WERI-Rb-1 (cell line): Measurements from ENCODE around the gene TOMT.

Source experiments
- DNase-seq: peaks from one replicate; pipeline ENCODE4 v3.0.0-alpha.2; 2020
- H3K27ac ChIP-seq: fragments of 250-450 bp; sonication (Bioruptor Pico); 2 replicates; pipeline ENCODE4 v1.5.1; 2020; ENCODE audit warnings: mild to moderate bottlenecking, moderate library complexity
- H3K27me3 ChIP-seq: fragments of 250-450 bp; sonication (Bioruptor Pico); 2 replicates; pipeline ENCODE4 v1.5.1; 2021; ENCODE audit warnings: mild to moderate bottlenecking, low read depth, moderate library complexity; ENCODE audit not compliant: insufficient read depth, severe bottlenecking
- H3K36me3 ChIP-seq: fragments of 250-450 bp; sonication (Bioruptor Pico); 2 replicates; pipeline ENCODE4 v1.5.1; 2020; ENCODE audit warnings: mild to moderate bottlenecking, moderate library complexity
- H3K4me3 ChIP-seq: 2 replicates; pipeline ENCODE4 v1.5.1; 2011; ENCODE audit warnings: low read depth, mild to moderate bottlenecking, control low read depth, low read length
- H3K9me3 ChIP-seq: fragments of 250-450 bp; sonication (Bioruptor Pico); 2 replicates; pipeline ENCODE4 v1.5.1; 2021; ENCODE audit warnings: mild to moderate bottlenecking, moderate library complexity; ENCODE audit not compliant: severe bottlenecking
- TF ChIP-seq, protein P1 (sequence below): IDR thresholded peaks from 2 replicates; pipeline ENCODE4 v1.5.1; 2011; ENCODE audit warnings: low read depth, mild to moderate bottlenecking, control low read depth, inconsistent platforms, low read length

Gene TOMT

DNA sequence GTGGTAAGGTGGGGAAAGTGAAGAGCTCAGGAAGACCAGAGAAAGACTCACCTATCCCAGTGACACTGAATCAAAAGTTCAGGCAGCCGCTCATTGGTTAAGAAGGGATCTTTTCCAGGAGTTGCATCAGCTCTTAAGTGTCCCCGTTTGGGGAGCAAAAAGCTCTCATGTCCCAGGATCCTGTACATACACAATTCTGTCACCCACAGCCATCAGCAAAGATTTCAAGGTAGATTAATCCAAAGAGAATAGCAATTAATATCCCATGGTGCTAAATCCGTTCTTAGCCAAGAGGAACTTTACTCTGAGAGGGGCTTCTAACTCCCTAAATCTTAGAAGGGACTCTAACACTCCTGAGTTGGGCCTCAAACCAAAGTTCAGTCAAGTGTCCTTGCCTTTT lies 49.1 kb downstream of the TOMT start:
- Histone ChIP-seq H3K4me3 (no peak overlapping the region), H3K36me3 (no peaks in the 10 kb centered on the region), H3K27ac (no peak overlapping the region), H3K9me3 (peaks cover 2% of the 10 kb centered on the region), H3K27me3 (no peaks in the 10 kb centered on the region)
- TF ChIP-seq, protein P1, sequence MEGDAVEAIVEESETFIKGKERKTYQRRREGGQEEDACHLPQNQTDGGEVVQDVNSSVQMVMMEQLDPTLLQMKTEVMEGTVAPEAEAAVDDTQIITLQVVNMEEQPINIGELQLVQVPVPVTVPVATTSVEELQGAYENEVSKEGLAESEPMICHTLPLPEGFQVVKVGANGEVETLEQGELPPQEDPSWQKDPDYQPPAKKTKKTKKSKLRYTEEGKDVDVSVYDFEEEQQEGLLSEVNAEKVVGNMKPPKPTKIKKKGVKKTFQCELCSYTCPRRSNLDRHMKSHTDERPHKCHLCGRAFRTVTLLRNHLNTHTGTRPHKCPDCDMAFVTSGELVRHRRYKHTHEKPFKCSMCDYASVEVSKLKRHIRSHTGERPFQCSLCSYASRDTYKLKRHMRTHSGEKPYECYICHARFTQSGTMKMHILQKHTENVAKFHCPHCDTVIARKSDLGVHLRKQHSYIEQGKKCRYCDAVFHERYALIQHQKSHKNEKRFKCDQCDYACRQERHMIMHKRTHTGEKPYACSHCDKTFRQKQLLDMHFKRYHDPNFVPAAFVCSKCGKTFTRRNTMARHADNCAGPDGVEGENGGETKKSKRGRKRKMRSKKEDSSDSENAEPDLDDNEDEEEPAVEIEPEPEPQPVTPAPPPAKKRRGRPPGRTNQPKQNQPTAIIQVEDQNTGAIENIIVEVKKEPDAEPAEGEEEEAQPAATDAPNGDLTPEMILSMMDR: no peak
- DNase-seq: no peak

- TF ChIP-seq, protein P1: no peak
- Histone ChIP-seq H3K36me3 (no peaks in the 10 kb centered on the region), H3K4me3 (no peak overlapping the region), H3K9me3 (peaks cover 2% of the 10 kb centered on the region), H3K27me3 (no peaks in the 10 kb centered on the region), H3K27ac (no peak overlapping the region)
- DNase-seq: no peak
These were observed 50.0 kb downstream of the TOMT start for GRCh38 chr11:72155751-72156150.

- Histone ChIP-seq H3K9me3 (no peaks in the 10 kb centered on the region), H3K36me3 (no peaks in the 10 kb centered on the region), H3K27me3 (no peaks in the 10 kb centered on the region), H3K4me3 (no peak overlapping the region), H3K27ac (no peak overlapping the region)
- TF ChIP-seq, protein P1: no peak
- DNase-seq: no peak
These were observed 51.4 kb downstream of the TOMT start for GRCh38 chr11:72157131-72157530.
